GM21619 (cell line): ENCODE data around the gene LPIN2.
A peak's percentile ranks its signal among the peaks of the same experiment; 100 is the strongest.
"Not testable (repeated sequence)": the region's sequence is repeated elsewhere in the genome, so short reads cannot be mapped to it uniquely, and the experiment has no call there.

Experiments
- ATAC-seq: cut with Tn5 transposase; IDR thresholded peaks from one replicate; pipeline ENCODE4 v1.9.1; 2021; ENCODE audit not compliant: unreplicated experiment

LPIN2 gene

GRCh38 chr18:3013024-3013804 lies at the start of gene LPIN2:
Gene LPIN2 (minus strand): TSS chr18:3013144. CDS start chr18:2960840, 52,304 bp downstream.
- peak; percentile 82 for ATAC-seq

GRCh38 chr18:3061581-3062312 lies 48.8 kb upstream of the LPIN2 start:
- peak; percentile 32 for ATAC-seq

GRCh38 chr18:3060667-3061580 lies 48.0 kb upstream of the LPIN2 start:
- ATAC-seq: no peak

GRCh38 chr18:3059272-3059671 lies 46.3 kb upstream of the LPIN2 start:
- no peak for ATAC-seq

- ATAC-seq: no peak
Observed at GRCh38 chr18:3058328-3059191, 45.6 kb upstream of the LPIN2 start.

- no peak for ATAC-seq
Observed at GRCh38 chr18:3057526-3057925, 44.6 kb upstream of the LPIN2 start.

- no peak for ATAC-seq
Observed at GRCh38 chr18:3056311-3056710, 43.4 kb upstream of the LPIN2 start.

- ATAC-seq: no peak
Observed at GRCh38 chr18:3055816-3056215, 42.9 kb upstream of the LPIN2 start.

- no peak for ATAC-seq
Observed at GRCh38 chr18:3055186-3055728, 42.3 kb upstream of the LPIN2 start.

- no peak for ATAC-seq
Observed at GRCh38 chr18:3054780-3055179, 41.8 kb upstream of the LPIN2 start.

GRCh38 chr18:3054214-3054613 lies 41.3 kb upstream of the LPIN2 start:
- ATAC-seq: no peak

- no peak for ATAC-seq
Observed at GRCh38 chr18:3053081-3053480, 40.1 kb upstream of the LPIN2 start.

GRCh38 chr18:3052411-3052758 lies 39.4 kb upstream of the LPIN2 start:
- no peak for ATAC-seq

GRCh38 chr18:3051718-3052410 lies 38.9 kb upstream of the LPIN2 start:
- ATAC-seq: no peak

- ATAC-seq: not testable (repeated sequence)
Observed at GRCh38 chr18:3049897-3050454, 37.0 kb upstream of the LPIN2 start.

GRCh38 chr18:3048820-3049349 lies 35.9 kb upstream of the LPIN2 start:
- no peak for ATAC-seq

GRCh38 chr18:3048121-3048520 lies 35.2 kb upstream of the LPIN2 start:
- no peak for ATAC-seq

GRCh38 chr18:3046216-3046808 lies 33.4 kb upstream of the LPIN2 start:
- ATAC-seq: no peak
